ENCODE results near the gene CFAP161. TPM values are rescaled to one million over a fixed set of nuclear protein-coding genes. Genes with fewer than 3 reads are reported as not detected.

The CFAP161 gene
- total RNA-seq, 1 donor from 2014 or later = 21.1 TPM

GRCh38 chr15:81095690-81096365, 38.2 kb upstream of the CFAP161 start:
- peaks cover 36% of the 10 kb centered on the region for H3K4me1 Mint-ChIP-seq (ENCODE audit: unreplicated experiment)
- H3K36me3 Mint-ChIP-seq (ENCODE audit: low read depth, unreplicated experiment) = no peaks in the 10 kb centered on the region
- TF ChIP-seq CTCF (IDR thresholded peaks at IDR 0.05; ENCODE audit: unreplicated experiment) = no peak
- H3K27me3 Mint-ChIP-seq (ENCODE audit: unreplicated experiment) = no peaks in the 10 kb centered on the region
- no peak for DNase-seq (ENCODE audit: low spot score)
- no peak overlapping the region for H3K27ac Mint-ChIP-seq (ENCODE audit: unreplicated experiment)
- no peaks in the 10 kb centered on the region for H3K9me3 Mint-ChIP-seq (ENCODE audit: unreplicated experiment)
- H3K4me3 Mint-ChIP-seq (ENCODE audit: unreplicated experiment) = no peak overlapping the region

GRCh38 chr15:81096398-81096797, 37.7 kb upstream of the CFAP161 start:
- Mint-ChIP-seq H3K27me3 (ENCODE audit: unreplicated experiment) (no peaks in the 10 kb centered on the region), H3K4me1 (ENCODE audit: unreplicated experiment) (peaks cover 39% of the 10 kb centered on the region), H3K27ac (ENCODE audit: unreplicated experiment) (no peak overlapping the region), H3K9me3 (ENCODE audit: unreplicated experiment) (no peaks in the 10 kb centered on the region), H3K4me3 (ENCODE audit: unreplicated experiment) (no peak overlapping the region), H3K36me3 (ENCODE audit: low read depth, unreplicated experiment) (no peaks in the 10 kb centered on the region)
- DNase-seq (ENCODE audit: low spot score) = no peak
- no peak for TF ChIP-seq CTCF (IDR thresholded peaks at IDR 0.05; ENCODE audit: unreplicated experiment)

- TF ChIP-seq CTCF (IDR thresholded peaks at IDR 0.05; ENCODE audit: unreplicated experiment) = no peak
- H3K27me3 Mint-ChIP-seq (ENCODE audit: unreplicated experiment) = no peaks in the 10 kb centered on the region
- no peak for DNase-seq (ENCODE audit: low spot score)
Measured at GRCh38 chr15:81097116-81097889, 36.8 kb upstream of the CFAP161 start.

GRCh38 chr15:81097890-81098280, 36.2 kb upstream of the CFAP161 start:
- H3K4me1 Mint-ChIP-seq (ENCODE audit: unreplicated experiment) = peaks cover 40% of the 10 kb centered on the region
- H3K27ac Mint-ChIP-seq (ENCODE audit: unreplicated experiment) = peak overlapping the region; percentile 96
- H3K4me3 Mint-ChIP-seq (ENCODE audit: unreplicated experiment) = peak overlapping the region; percentile 56
- no peak for DNase-seq (ENCODE audit: low spot score)
- H3K36me3 Mint-ChIP-seq (ENCODE audit: low read depth, unreplicated experiment) = no peaks in the 10 kb centered on the region
- no peaks in the 10 kb centered on the region for H3K9me3 Mint-ChIP-seq (ENCODE audit: unreplicated experiment)
- no peaks in the 10 kb centered on the region for H3K27me3 Mint-ChIP-seq (ENCODE audit: unreplicated experiment)
- no peak for TF ChIP-seq CTCF (IDR thresholded peaks at IDR 0.05; ENCODE audit: unreplicated experiment)

More at GRCh38 chr15:81097116-81097889, 36.8 kb upstream of the CFAP161 start:
- H3K36me3 Mint-ChIP-seq (ENCODE audit: low read depth, unreplicated experiment) = no peaks in the 10 kb centered on the region
- H3K27ac Mint-ChIP-seq (ENCODE audit: unreplicated experiment) = peak overlapping the region; percentile 96
- H3K4me3 Mint-ChIP-seq (ENCODE audit: unreplicated experiment) = no peak overlapping the region
- no peaks in the 10 kb centered on the region for H3K9me3 Mint-ChIP-seq (ENCODE audit: unreplicated experiment)
- H3K4me1 Mint-ChIP-seq (ENCODE audit: unreplicated experiment) = peaks cover 42% of the 10 kb centered on the region

GRCh38 chr15:81098349-81098748, 35.7 kb upstream of the CFAP161 start:
- Mint-ChIP-seq H3K36me3 (ENCODE audit: low read depth, unreplicated experiment) (no peaks in the 10 kb centered on the region), H3K4me3 (ENCODE audit: unreplicated experiment) (peak overlapping the region; percentile 82), H3K27ac (ENCODE audit: unreplicated experiment) (peak overlapping the region; percentile 96), H3K27me3 (ENCODE audit: unreplicated experiment) (no peaks in the 10 kb centered on the region), H3K4me1 (ENCODE audit: unreplicated experiment) (peaks cover 40% of the 10 kb centered on the region), H3K9me3 (ENCODE audit: unreplicated experiment) (no peaks in the 10 kb centered on the region)
- no peak for DNase-seq (ENCODE audit: low spot score)
- TF ChIP-seq CTCF (IDR thresholded peaks at IDR 0.05; ENCODE audit: unreplicated experiment) = no peak

All from endothelial cell (in vitro differentiated cells).